Fibroblast of pulmonary artery (primary cell): ENCODE measurements around the gene FAM9B.

Experiments used
- DNase-seq: peaks from one replicate; pipeline ENCODE4 v3.0.0-alpha.2; 2010; ENCODE audit warnings: low read depth
- H3K4me3 ChIP-seq: replicated peaks from 2 replicates; pipeline ENCODE4 v1.5.1; 2011; ENCODE audit warnings: low read depth, mild to moderate bottlenecking, control low read depth, low read length, moderate library complexity
- CTCF ChIP-seq: IDR thresholded peaks from 2 replicates; pipeline ENCODE4 v1.5.1; 2011; ENCODE audit warnings: mild to moderate bottlenecking, control low read depth, low read length, inconsistent platforms; ENCODE audit errors: missing control alignments

The FAM9B gene

GRCh38 chrX:8984231-8984630 lies 49.7 kb downstream of the FAM9B start:
- DNase-seq: no peak
- H3K4me3 ChIP-seq: no peak overlapping the region
- no peak for TF ChIP-seq CTCF

GRCh38 chrX:8981723-8982122 lies 52.2 kb downstream of the FAM9B start:
- H3K4me3 ChIP-seq: no peak overlapping the region
- DNase-seq: no peak
- TF ChIP-seq CTCF: no peak

GRCh38 chrX:8980756-8981155 lies 53.2 kb downstream of the FAM9B start:
- no peak for TF ChIP-seq CTCF

More at GRCh38 chrX:8980756-8981155, 53.2 kb downstream of the FAM9B start:
- H3K4me3 ChIP-seq: no peak overlapping the region
- DNase-seq: no peak
